GM18505 (cell line): ENCODE results near the gene AKAP1.

Experiments used
- ATAC-seq: cut with Tn5 transposase; IDR thresholded peaks from one replicate; pipeline ENCODE4 v1.9.1; 2021; ENCODE audit not compliant: unreplicated experiment
- POLR2A ChIP-seq: IDR thresholded peaks from 4 replicates; pipeline ENCODE4 v1.6.1; 2011; ENCODE audit warnings: borderline replicate concordance; ENCODE audit not compliant: insufficient read depth, insufficient read length; ENCODE audit errors: extremely low read depth

AKAP1 gene

DNA sequence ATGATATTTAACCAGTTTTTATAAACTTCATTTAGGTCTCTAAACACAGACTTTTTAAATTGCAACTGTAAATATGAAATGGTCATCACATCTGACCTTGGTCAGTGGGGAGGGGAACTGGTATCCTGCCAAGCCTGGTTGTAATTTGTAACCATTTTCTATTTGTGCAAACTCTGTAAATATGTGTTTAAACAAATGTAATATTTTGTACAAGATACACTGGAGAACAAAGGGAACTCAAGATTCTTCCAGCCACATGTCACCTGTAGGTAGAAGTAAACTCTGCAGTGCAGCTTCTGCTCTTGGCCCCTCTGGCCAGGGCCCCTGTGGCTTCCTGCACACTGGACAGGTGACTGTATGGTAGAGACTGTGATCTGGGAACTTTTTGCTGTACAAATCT lies 35.8 kb downstream of the AKAP1 start:
- ATAC-seq: no peak
- TF ChIP-seq POLR2A: no peak

DNA sequence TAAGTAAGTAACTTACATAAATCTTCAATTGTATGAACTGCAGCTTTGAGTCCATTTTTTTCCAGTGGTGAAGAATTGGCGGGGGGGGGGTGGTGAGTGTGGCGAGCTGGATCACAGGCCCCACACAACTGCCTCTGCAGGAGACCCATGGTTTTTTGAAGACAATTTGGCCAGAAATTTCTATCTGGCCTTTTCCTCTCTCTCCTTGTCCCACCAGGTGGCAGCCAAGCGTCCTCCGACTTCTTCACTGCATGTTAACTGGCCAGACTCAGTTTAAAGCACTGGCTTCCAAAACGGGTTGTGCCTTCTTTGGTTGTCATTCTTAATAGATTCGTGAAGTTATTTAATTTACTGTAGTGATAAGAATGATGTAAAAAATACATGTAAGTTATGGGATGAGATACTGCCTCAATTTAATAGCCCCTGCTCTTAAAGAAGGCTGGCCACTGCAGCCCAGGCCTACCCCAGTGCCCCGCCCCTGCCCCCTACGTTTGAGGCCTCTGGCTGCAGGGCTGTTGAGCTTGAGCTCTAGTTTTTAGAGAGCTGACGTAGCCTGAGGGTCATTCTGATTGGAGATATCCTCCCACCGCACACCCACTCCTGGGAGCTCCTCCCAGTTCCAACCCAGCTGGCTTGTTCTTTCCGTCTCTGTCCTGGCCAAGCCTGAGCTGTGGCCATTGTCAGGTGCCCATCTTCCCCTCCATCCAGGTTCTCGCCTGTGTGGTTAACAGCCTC lies 36.4 kb downstream of the AKAP1 start:
- no peak for ATAC-seq
- no peak for TF ChIP-seq POLR2A

DNA sequence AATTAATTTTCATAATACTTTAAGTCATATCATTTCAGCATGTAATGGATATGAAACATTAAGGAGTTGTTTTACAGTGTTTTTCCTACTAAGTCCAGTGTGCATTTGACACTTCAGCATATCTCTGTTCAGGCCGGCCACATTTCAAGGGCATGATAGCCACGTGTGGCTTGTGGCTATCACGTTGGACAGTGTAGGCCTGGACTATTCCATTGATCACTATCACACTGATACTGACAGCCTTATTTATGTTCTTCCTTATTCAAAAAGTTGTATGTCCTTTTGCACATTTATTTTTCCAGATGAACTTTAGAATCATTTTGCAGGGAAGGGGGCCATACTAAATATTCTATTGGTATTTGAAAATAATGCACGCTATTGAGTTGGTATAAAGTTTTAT lies 39.0 kb downstream of the AKAP1 start:
- no peak for TF ChIP-seq POLR2A

DNA sequence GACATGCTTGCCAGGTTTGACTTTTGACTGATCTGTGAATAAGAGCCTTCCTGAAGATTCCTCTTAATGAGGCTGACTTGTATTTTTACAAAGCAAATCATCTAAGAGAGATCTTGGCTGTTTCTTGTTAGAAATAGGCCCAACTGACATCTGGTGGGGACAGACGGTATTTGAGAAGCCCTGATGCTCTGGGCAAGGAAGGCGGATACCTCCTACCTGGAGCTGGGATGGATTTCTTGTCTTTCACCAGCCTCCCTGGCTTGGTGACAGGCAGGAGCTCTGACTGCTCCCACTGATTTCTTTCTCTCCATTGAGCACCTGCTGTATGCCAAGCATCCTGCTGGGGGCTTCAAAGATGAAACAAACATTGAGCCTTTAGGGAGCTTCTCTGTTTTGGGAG lies 40.4 kb downstream of the AKAP1 start:
- no peak for TF ChIP-seq POLR2A
- no peak for ATAC-seq

More for the DNA sequence above, 39.0 kb downstream of the AKAP1 start:
- ATAC-seq: no peak

DNA sequence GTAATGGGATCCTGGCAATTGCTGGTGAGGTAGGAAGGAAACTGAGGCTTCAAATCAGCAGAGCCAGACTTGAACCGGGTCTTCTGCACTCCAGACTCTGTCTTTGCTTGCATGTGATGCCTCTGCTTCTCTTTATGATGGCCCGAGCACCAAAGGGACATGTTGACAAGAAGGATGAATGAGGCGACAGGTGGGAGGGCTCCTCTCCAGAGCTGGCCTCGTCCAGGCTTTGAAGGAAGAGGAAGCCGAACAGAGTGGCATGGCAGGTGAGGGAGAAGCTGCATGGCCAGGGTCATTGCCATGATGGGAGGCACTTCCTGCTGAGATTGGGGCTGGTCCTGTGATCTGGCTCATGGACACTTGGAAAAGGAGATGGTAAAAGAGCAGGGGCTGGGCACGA lies 40.8 kb downstream of the AKAP1 start:
- no peak for ATAC-seq
- no peak for TF ChIP-seq POLR2A

DNA sequence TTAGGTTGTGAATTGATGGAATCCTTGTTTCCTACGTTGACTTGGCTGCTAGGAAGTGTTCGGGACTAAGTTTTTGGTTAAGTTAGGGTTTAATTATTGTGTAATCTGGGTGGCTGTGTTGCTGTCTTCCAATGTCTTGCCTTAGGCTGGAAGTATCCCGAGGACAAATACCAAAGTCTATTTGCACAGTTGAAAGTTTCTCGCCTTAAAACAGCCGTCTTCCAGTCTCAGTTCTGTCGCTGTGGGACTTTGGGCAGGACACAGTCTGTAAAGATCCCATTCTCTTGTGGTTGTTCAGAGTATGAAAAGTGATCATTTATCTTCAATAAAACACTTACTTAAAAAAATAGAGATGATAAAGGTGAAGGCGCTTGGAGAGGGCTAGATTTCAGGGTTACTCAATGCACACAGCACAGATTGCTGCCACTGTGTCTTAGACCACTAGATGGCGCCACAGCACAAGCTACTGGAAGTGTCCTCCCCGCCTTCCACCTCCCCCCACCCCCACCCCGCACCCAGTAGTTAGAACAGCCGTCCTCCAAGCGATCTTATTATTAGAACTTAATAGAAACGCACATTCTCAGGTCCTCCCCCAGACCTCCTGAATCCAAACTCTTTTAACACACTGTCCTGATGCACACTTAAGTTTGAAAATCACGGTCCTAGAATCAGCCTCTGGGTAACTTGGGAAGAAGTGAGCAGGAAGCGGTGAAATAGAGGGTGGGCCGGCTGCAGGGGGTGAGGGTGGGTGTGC lies 45.8 kb downstream of the AKAP1 start:
- no peak for TF ChIP-seq POLR2A
- ATAC-seq: no peak

DNA sequence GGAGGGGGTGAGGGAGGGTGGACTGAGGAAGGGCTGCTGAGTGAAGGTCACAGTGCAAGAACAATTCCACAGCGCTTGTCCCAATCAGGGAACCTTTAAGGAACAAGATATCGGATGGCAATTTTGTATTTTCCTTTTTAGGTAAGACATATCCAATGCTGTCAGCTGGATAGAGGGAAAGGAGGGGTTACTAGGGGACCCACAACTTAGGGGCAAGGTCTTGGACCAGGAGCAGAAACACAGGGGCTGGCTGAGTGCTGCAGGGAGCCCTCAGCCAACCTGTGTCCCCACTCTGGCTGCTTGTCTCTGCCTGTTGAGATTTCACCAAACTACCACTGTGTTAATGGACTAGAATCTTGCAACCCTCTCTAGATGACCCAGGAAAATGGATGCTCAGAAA lies 47.6 kb downstream of the AKAP1 start:
- ATAC-seq: no peak
- no peak for TF ChIP-seq POLR2A

DNA sequence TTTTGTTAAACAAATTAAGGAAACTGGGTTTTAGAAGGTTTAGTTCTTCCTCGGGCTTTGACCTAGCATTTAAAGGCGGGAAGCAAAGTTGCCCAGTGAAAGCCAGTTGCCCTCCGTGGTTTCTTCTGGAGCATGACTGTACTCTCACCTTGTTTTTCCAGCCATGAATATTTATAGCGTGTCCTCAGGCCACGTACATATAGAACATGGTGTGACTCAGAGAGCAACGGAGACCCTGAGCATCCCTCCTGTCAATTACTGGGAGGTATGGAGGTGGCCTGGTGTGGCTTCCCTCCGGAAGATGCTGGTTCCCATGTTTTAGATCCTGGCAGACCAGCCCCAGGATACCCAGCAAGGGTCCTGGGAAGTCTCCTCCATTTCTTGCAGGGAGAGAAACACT lies 48.4 kb downstream of the AKAP1 start:
- no peak for TF ChIP-seq POLR2A
- ATAC-seq: no peak

DNA sequence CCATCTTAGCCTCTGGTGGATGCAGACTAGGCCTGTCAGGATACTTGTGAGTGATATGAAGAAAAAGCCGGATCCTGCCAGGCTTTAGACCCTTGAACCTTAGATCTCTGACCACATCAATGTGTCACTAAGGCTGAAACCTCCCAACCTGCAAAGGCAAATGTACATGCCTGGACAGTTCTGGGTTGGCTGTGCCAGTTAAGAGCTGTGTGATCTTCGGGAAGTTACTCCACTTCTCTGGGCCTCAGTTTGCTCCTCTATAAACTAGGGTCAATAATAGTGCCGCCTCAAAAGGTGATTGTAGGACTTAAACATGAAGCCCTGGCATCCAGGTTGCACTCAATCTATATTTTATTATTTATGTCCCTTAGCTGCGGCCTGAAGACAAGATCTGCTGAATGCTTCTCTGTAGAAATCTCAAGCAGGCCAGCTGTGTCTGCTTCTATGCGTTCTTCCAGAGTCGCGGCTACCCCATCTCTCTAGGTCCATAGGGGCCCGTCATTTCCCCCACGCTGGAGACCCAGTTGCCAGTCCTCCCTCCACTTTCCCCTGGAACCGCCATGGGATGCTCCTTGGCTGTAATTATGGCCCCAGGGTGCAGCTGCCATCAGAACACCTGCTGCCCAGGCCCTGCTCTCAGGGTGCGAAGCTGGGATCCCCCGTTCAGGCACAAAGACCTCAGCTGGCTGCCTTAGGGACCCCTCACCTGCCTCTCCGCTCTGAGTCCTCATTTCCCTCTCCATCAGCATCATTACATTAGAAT lies 50.2 kb downstream of the AKAP1 start:
- TF ChIP-seq POLR2A: no peak
- no peak for ATAC-seq

DNA sequence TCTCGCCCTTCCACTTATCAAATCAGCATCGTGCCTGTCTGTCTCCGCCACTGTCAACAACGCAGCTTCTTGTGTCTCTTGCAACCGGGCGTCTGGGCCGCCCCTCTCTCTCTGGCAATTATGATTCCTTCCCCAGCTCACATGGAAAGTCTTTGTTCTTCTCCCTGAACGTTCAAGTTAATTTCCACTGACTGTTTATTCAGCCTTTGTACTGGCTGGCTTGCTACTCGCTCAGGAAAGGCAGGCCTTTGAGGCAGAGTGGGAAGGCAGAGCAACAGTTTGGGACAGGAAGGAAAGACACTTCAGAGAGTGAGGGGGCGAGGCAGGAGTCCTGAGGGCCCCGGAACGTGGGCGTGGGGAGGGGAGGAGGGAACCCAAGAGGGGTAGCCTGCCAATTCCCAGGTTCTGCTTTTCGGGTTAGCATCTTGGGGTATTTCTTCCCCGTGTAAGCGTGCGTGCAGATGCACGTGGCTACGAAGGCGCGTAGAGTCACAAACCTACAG lies 50.8 kb downstream of the AKAP1 start:
- no peak for ATAC-seq
- TF ChIP-seq POLR2A: no peak

DNA sequence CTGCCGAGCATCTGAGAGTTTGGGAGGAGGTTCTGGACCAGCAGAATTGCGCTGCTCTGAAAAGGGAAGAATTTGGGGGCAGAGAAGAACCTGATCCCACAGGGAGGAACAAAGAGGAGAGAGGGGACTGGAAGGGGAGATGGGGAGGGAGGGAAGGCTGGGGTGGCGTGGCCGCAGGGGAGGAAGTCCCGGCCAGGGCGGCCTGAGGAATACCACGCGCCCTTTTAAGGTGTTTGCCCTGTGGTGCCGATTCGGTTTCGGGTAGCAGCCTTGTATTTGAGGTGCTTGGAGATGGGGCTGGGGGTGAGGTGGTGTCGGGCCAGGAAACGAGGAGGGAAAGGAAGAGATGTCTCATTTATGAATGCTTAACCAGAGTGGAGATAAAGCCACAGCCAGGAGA lies 51.3 kb downstream of the AKAP1 start:
- no peak for TF ChIP-seq POLR2A
- no peak for ATAC-seq

DNA sequence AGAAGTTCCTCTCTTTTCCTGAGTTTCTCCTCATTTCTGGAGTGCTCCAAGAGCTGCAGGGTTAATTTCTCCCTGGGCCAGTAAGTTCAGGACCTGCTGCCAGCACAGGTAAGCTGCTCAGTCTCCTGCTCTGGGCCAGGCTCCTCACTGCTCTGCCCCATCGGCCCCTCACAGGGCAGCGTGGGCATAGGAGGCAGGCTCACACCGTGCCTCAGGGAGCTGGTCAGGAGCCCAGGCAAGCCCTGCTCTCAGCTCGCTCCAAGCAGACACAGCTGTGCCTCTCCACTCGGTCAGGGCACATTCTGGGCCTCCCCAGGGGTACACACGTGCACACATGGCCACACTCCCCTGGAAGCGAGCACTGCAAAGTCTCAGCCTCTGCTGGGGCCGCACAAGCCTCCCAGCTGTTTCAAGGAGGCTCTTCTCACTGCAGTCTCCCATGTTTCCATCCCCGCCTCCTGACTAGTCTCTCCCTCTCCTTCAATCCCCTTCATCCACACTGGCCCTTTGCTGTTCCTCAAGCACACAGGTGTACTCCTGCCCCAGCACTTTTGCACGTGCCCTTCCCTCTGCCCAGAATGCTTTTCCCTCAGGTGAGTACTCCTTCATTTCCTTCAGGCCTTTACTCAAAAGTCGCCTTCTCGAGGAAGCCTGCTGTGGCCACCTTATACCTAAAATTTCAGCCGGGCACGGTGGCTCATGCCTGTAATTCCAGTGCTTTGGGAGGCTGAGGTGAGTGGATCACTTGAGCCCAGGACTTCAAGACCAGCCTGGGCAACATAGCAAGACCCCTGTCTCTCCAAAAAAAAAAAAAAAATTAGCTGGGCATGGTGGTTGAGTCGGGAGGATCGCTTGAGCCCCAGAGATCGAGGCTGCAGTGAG lies 53.2 kb downstream of the AKAP1 start:
- TF ChIP-seq POLR2A: no peak
- no peak for ATAC-seq

DNA sequence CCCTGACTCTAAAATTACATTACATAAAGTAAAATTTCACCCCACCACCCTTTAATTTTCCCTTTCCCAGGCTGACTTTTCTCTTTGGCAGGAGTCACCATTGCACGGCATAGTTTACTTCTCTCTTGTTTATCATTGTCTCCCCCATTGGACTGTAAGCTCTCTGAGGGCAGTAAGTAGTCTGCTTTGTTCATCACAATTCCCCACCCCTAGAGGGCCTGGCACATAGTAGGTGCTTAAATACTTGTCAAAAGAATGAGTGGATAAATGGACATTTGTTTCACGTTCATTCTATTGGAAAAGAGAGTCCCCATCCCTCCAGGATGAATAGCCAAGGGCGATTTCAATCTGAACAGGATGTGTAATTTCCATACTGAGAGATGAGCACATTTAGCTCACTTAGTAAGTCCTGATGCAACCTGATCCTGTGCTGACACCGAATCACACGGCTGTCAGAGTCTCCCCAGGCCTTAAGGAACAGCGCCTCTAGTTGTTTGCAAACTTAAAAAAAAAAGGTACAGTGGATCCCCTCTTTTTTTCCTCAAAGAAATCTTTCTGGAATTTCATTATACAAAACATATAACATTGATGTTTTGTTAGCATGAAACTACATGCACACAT lies 54.0 kb downstream of the AKAP1 start:
- TF ChIP-seq POLR2A: no peak
- no peak for ATAC-seq

DNA sequence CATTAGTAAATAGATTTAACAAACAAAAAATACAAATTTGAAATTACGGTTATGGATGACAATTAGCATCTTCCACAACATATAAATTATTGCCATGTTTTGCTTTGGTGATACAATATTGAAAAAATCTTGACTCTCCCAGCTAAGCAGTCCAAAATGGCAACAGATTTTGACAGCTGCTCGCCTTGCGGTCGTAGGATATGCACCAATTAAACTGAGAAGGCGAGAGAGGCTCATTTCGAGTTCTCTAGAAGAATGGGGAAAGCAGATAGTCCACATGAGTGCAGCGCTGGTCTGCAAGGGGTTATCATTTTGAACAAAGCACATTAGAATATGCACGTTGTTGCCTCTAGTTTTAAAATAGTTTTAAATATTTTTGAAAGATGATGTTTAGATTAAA lies 55.3 kb downstream of the AKAP1 start:
- no peak for TF ChIP-seq POLR2A
- ATAC-seq: no peak
